Activated CD4-positive, alpha-beta memory T cell treated with anti-CD3 and anti-CD28 coated beads for 36 hours (primary cell): ENCODE measurements around the gene NYNRIN. TPM values are rescaled to one million over a fixed set of nuclear protein-coding genes. Genes with fewer than 3 reads are reported as not detected.
A peak's percentile ranks its signal among the peaks of the same experiment; 100 is the strongest.

ENCODE experiments used
- CTCF ChIA-PET: fragments of 350-600 bp; sonication (Branson Sonifier 250); formaldehyde crosslinking; loops from one replicate; lab custom pipeline; 2021; ENCODE audit warnings: antibody characterized with exemption, inconsistent platforms; lab: Charles Lee
- POLR2A ChIA-PET: fragments of 350-600 bp; sonication (Branson Sonifier 250); formaldehyde crosslinking; loops from one replicate; lab custom pipeline; 2021; ENCODE audit warnings: antibody characterized with exemption; lab: Charles Lee
- DNase-seq: peaks from one replicate; pipeline ENCODE4 v3.0.0-alpha.2; 2020
- H3K27ac Mint-ChIP-seq: one replicate; pipeline ENCODE4 v1.8.0; 2021; ENCODE audit warnings: mixed read lengths
- H3K27me3 Mint-ChIP-seq: one replicate; pipeline ENCODE4 v1.8.0; 2021; ENCODE audit warnings: mixed read lengths
- H3K36me3 Mint-ChIP-seq: one replicate; pipeline ENCODE4 v1.8.0; 2021; ENCODE audit warnings: mixed read lengths
- H3K4me1 Mint-ChIP-seq: one replicate; pipeline ENCODE4 v1.8.0; 2021; ENCODE audit warnings: low read depth, mixed read lengths
- H3K4me3 Mint-ChIP-seq: one replicate; pipeline ENCODE4 v1.8.0; 2021; ENCODE audit warnings: mild to moderate bottlenecking, mixed read lengths
- H3K9me3 Mint-ChIP-seq: one replicate; pipeline ENCODE4 v1.8.0; 2021; ENCODE audit warnings: mixed read lengths
- intact Hi-C: fragments of 100-400 bp; cut with micrococcal nuclease; formaldehyde crosslinking; loops from one replicate; pipeline ENCODE4 v1.15.1; 2023
- total RNA-seq, 2 experiments: library from RNA; stranded (reverse); gene quantifications; one replicate each; pipeline ENCODE4 v1.2.3, GENCODE V29; 2021

NYNRIN gene
- total RNA-seq, 2 experiments from 2014 or later: 0.02 to 0.22 TPM

- H3K4me3 Mint-ChIP-seq: no peak overlapping the region
- H3K27me3 Mint-ChIP-seq: peaks cover 3% of the 10 kb centered on the region
- no peak for DNase-seq
- no peaks in the 10 kb centered on the region for H3K4me1 Mint-ChIP-seq
- H3K27ac Mint-ChIP-seq: no peak overlapping the region
- intact Hi-C loops: no loop called here
- CTCF ChIA-PET: interaction anchor here (0.7 to 3.9 kb wide), 9 partner anchors 9 to 101 kb away, joined by 3 to 27 read pairs (median 4); partner anchors contain the start of genes CIDEB and RIPK3
- POLR2A ChIA-PET: interaction anchor here (0.5 kb wide), 1 partner anchor 73 kb away, joined by 3 read pairs; no protein-coding TSS in a partner anchor
- H3K36me3 Mint-ChIP-seq: no peaks in the 10 kb centered on the region
- H3K9me3 Mint-ChIP-seq: no peaks in the 10 kb centered on the region
Measured at GRCh38 chr14:24409192-24409591, 10.4 kb downstream of the NYNRIN start.

- no peak for DNase-seq
- Mint-ChIP-seq H3K27me3 (peaks cover 3% of the 10 kb centered on the region), H3K4me1 (no peaks in the 10 kb centered on the region), H3K4me3 (no peak overlapping the region), H3K36me3 (no peaks in the 10 kb centered on the region), H3K9me3 (no peaks in the 10 kb centered on the region), H3K27ac (no peak overlapping the region)
- intact Hi-C loops: no loop called here
- ChIA-PET CTCF (interaction anchor here (1.0 to 3.9 kb wide), 6 partner anchors 9 to 102 kb away, joined by 3 to 27 read pairs (median 4); partner anchors contain the start of gene CIDEB), POLR2A (no interaction called here)
Measured at GRCh38 chr14:24409956-24410355, 11.2 kb downstream of the NYNRIN start.

GRCh38 chr14:24411443-24412389 lies 12.9 kb downstream of the NYNRIN start:
- no peaks in the 10 kb centered on the region for H3K36me3 Mint-ChIP-seq
- intact Hi-C loops: loop anchor here (2.0 kb wide), 1 partner anchor 19 kb away; no protein-coding TSS in a partner anchor
- no peaks in the 10 kb centered on the region for H3K4me1 Mint-ChIP-seq
- H3K9me3 Mint-ChIP-seq: no peaks in the 10 kb centered on the region
- CTCF ChIA-PET: interaction anchor here (0.8 to 3.9 kb wide), 6 partner anchors 14 to 100 kb away, joined by 3 to 27 read pairs (median 5); partner anchors contain the start of gene LTB4R
- no peak overlapping the region for H3K27ac Mint-ChIP-seq
- DNase-seq: peak; percentile 45
- H3K4me3 Mint-ChIP-seq: no peak overlapping the region
- peaks cover 1% of the 10 kb centered on the region for H3K27me3 Mint-ChIP-seq
- POLR2A ChIA-PET: no interaction called here

GRCh38 chr14:24414077-24414476 lies 15.3 kb downstream of the NYNRIN start:
- intact Hi-C loops: no loop called here
- H3K4me3 Mint-ChIP-seq: no peak overlapping the region
- no peak for DNase-seq
- no peak overlapping the region for H3K27ac Mint-ChIP-seq
- peaks cover 6% of the 10 kb centered on the region for H3K27me3 Mint-ChIP-seq
- ChIA-PET POLR2A (no interaction called here), CTCF (interaction anchor here (0.6 to 2.1 kb wide), 5 partner anchors 10 to 248 kb away, joined by 3 to 17 read pairs (median 5); no protein-coding TSS in a partner anchor)
- H3K4me1 Mint-ChIP-seq: no peaks in the 10 kb centered on the region
- no peaks in the 10 kb centered on the region for H3K9me3 Mint-ChIP-seq
- H3K36me3 Mint-ChIP-seq: no peaks in the 10 kb centered on the region

GRCh38 chr14:24414732-24415420 lies 16.1 kb downstream of the NYNRIN start:
- Mint-ChIP-seq H3K36me3 (no peaks in the 10 kb centered on the region), H3K9me3 (no peaks in the 10 kb centered on the region), H3K4me3 (no peak overlapping the region), H3K4me1 (no peaks in the 10 kb centered on the region), H3K27me3 (peaks cover 7% of the 10 kb centered on the region), H3K27ac (no peak overlapping the region)
- CTCF ChIA-PET: interaction anchor here (1.1 to 2.1 kb wide), 2 partner anchors 16 to 17 kb away, joined by 4 to 17 read pairs; no protein-coding TSS in a partner anchor
- intact Hi-C loops: no loop called here
- POLR2A ChIA-PET: no interaction called here
- DNase-seq: no peak

- H3K27me3 Mint-ChIP-seq: peaks cover 7% of the 10 kb centered on the region
- intact Hi-C loops: no loop called here
Measured at GRCh38 chr14:24415421-24416253, 16.8 kb downstream of the NYNRIN start.

GRCh38 chr14:24416254-24416931 lies 17.6 kb downstream of the NYNRIN start:
- Mint-ChIP-seq H3K9me3 (no peaks in the 10 kb centered on the region), H3K27ac (no peak overlapping the region), H3K27me3 (peaks cover 6% of the 10 kb centered on the region), H3K4me1 (no peaks in the 10 kb centered on the region), H3K36me3 (no peaks in the 10 kb centered on the region), H3K4me3 (no peak overlapping the region)
- DNase-seq: no peak
- ChIA-PET CTCF (no interaction called here), POLR2A (no interaction called here)
- intact Hi-C loops: no loop called here

More at GRCh38 chr14:24415421-24416253, 16.8 kb downstream of the NYNRIN start:
- ChIA-PET CTCF (interaction anchor here (1.1 kb wide), 1 partner anchor 16 kb away, joined by 4 read pairs; no protein-coding TSS in a partner anchor), POLR2A (no interaction called here)
- H3K4me1 Mint-ChIP-seq: no peaks in the 10 kb centered on the region
- no peak overlapping the region for H3K27ac Mint-ChIP-seq
- no peaks in the 10 kb centered on the region for H3K9me3 Mint-ChIP-seq
- no peak for DNase-seq
- H3K4me3 Mint-ChIP-seq: no peak overlapping the region
- no peaks in the 10 kb centered on the region for H3K36me3 Mint-ChIP-seq

GRCh38 chr14:24416932-24417619 lies 18.3 kb downstream of the NYNRIN start:
- POLR2A ChIA-PET: no interaction called here
- Mint-ChIP-seq H3K9me3 (no peaks in the 10 kb centered on the region), H3K27me3 (peaks cover 6% of the 10 kb centered on the region), H3K4me1 (no peaks in the 10 kb centered on the region), H3K27ac (no peak overlapping the region), H3K4me3 (no peak overlapping the region), H3K36me3 (no peaks in the 10 kb centered on the region)
- intact Hi-C loops: no loop called here
- CTCF ChIA-PET: no interaction called here
- peak; percentile 4 for DNase-seq

- DNase-seq: no peak
- no peak overlapping the region for H3K4me3 Mint-ChIP-seq
- no peak overlapping the region for H3K27ac Mint-ChIP-seq
- peaks cover 6% of the 10 kb centered on the region for H3K27me3 Mint-ChIP-seq
- no peaks in the 10 kb centered on the region for H3K4me1 Mint-ChIP-seq
- ChIA-PET CTCF (interaction anchor here (1.0 to 2.0 kb wide), 4 partner anchors 8 to 85 kb away, joined by 3 to 9 read pairs (median 4); no protein-coding TSS in a partner anchor), POLR2A (no interaction called here)
- intact Hi-C loops: no loop called here
- H3K9me3 Mint-ChIP-seq: no peaks in the 10 kb centered on the region
- no peaks in the 10 kb centered on the region for H3K36me3 Mint-ChIP-seq
Measured at GRCh38 chr14:24417832-24418491, 19.2 kb downstream of the NYNRIN start.

- Mint-ChIP-seq H3K9me3 (no peaks in the 10 kb centered on the region), H3K4me3 (no peak overlapping the region), H3K27me3 (peaks cover 6% of the 10 kb centered on the region), H3K4me1 (no peaks in the 10 kb centered on the region), H3K27ac (no peak overlapping the region), H3K36me3 (no peaks in the 10 kb centered on the region)
- DNase-seq: no peak
- intact Hi-C loops: no loop called here
- ChIA-PET POLR2A (interaction anchor here (1.4 kb wide), 1 partner anchor 12 kb away, joined by 6 read pairs; the partner anchor contains the start of gene KHNYN), CTCF (interaction anchor here (1.0 to 2.0 kb wide), 6 partner anchors 9 to 110 kb away, joined by 3 to 9 read pairs (median 4); no protein-coding TSS in a partner anchor)
Measured at GRCh38 chr14:24418492-24418873, 19.7 kb downstream of the NYNRIN start.
